ENCODE measurements around the gene PTTG1IP.
A peak's percentile ranks its signal among the peaks of the same experiment; 100 is the strongest.

The PTTG1IP gene

DNA sequence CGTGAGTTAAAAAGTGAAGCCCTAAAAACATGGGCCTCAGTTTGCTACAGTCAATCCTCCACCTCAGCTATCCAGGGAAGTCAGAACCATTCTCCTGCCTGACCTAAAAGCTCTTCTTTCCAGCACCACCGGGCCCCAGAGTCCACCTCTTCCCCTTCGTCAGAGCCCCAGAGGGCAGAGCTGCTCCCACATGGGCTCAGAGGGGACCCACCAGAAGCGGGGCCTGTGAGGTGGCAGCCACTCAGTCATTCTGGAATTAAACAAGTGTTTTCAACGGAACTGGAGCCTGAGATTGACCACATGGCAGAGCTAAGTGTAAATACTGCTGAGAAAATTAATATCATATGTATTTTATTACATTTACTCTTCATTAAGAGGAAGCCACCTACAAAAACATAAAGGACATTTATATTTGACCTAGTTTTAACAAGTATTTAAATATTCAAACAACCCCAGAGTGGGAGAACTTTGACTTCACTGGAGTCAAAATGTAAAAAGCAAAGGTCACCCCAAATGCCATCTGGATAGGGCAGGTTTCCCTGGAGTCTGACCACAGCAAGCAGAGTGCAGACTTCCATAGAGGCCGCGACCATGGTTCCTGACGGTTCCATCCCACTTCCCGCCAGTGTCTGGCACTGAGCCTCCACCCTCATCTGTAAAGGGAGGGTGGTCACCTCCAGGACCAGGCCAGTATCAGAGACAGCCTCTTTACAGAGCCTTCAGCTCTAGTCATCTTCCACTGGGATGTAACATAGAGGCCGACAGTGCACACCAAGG lies 57.5 kb downstream of the PTTG1IP start:
- Histone ChIP-seq H3K27me3 (ENCODE audit: insufficient read depth, low read length) (no peaks in the 10 kb centered on the region), H3K4me3 (ENCODE audit: low read depth, low read length) (peak overlapping the region; percentile 92; the same call in 1 of the 2 replicates), H3K79me2 (ENCODE audit: control insufficient read depth, insufficient read depth, low read length, unreplicated experiment) (peaks cover 63% of the 10 kb centered on the region), H3K27ac (ENCODE audit: low read depth, low read length) (no peak overlapping the region), H2AFZ (ENCODE audit: low read length, unreplicated experiment) (no peak overlapping the region), H3K4me1 (ENCODE audit: control insufficient read depth, insufficient read depth, low read length, unreplicated experiment) (peaks cover 23% of the 10 kb centered on the region), H3K36me3 (ENCODE audit: insufficient read depth, low read length) (no peaks in the 10 kb centered on the region)

DNA sequence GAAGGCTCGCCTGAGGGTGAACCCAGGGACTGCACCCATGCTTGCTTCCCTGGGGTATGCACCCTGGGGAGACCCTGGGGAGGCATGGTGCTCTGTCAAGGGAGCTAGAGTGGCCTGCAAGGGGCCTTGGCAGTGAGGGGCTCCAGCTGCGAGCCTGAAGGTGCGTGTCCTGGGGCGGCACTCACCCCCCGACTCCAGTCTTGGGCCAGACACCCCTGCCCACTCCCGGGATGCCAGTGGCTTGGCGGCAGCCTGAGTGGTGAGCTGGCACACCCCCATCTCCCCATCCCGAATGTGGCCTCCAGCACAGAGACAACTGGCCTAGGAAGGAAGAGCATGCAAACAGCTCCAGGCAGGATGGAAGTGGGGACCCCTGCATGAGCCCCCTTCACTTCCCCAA lies 58.3 kb downstream of the PTTG1IP start:
- H3K79me2 ChIP-seq (ENCODE audit: control insufficient read depth, insufficient read depth, low read length, unreplicated experiment): peaks cover 70% of the 10 kb centered on the region
- no peak overlapping the region for H2AFZ ChIP-seq (ENCODE audit: low read length, unreplicated experiment)
- H3K27me3 ChIP-seq (ENCODE audit: insufficient read depth, low read length): no peaks in the 10 kb centered on the region
- H3K36me3 ChIP-seq (ENCODE audit: insufficient read depth, low read length): no peaks in the 10 kb centered on the region
- H3K4me1 ChIP-seq (ENCODE audit: control insufficient read depth, insufficient read depth, low read length, unreplicated experiment): peaks cover 23% of the 10 kb centered on the region
- no peak overlapping the region for H3K4me3 ChIP-seq (ENCODE audit: low read depth, low read length)
- no peak overlapping the region for H3K27ac ChIP-seq (ENCODE audit: low read depth, low read length)

DNA sequence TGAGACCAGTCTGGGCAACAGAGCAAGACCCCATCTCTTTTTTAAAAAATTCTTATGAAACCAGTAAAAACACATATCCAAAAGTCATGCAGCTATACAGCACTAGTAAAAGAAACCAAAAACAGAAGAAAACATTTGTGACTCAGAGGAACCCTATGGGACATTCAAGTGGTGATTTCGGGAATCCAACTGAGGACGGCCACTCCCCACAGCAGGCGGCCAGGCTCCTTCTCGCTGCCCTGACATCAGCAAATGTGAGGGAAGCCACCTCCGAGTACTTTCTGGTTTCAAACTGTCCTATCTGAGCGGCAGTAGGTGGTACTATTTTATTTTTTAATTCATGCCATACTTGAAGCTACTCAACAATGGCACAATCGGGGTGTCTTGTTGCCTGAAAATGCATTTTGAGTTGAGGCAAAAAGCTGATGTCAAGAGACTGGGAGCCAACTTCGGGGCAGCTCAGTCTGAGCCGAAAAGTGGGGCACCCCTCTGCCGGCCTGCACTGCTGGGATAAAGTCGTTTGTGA lies 58.9 kb downstream of the PTTG1IP start:
- 0 out of 2 replicates have a peak overlapping the region, but pooled peaks have one; percentile 19 for H3K27ac ChIP-seq (ENCODE audit: low read depth, low read length)
- no peak overlapping the region for H2AFZ ChIP-seq (ENCODE audit: low read length, unreplicated experiment)
- H3K4me1 ChIP-seq (ENCODE audit: control insufficient read depth, insufficient read depth, low read length, unreplicated experiment): peaks cover 23% of the 10 kb centered on the region
- no peak overlapping the region for H3K4me3 ChIP-seq (ENCODE audit: low read depth, low read length)
- peaks cover 71% of the 10 kb centered on the region for H3K79me2 ChIP-seq (ENCODE audit: control insufficient read depth, insufficient read depth, low read length, unreplicated experiment)
- H3K27me3 ChIP-seq (ENCODE audit: insufficient read depth, low read length): no peaks in the 10 kb centered on the region
- H3K36me3 ChIP-seq (ENCODE audit: insufficient read depth, low read length): no peaks in the 10 kb centered on the region

DNA sequence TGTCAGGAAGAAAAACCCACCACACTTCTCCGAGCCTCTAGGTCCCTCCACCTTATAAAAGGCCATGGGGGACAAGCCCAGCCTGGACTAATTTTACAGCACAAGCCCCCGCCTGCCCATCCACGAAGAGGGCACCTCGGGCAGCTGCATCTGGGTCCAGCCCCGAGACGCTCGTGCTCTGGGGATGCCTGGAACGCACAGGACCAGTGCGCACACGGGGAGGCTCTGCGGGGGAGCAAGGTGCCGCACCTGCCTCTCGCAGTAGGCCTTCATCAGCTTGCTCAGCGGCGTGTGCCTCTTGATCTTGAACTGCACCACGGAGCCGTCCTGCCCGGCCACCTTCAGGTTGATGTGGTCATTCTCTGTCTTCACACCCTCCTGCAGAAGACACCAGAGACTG lies 59.8 kb downstream of the PTTG1IP start:
- Histone ChIP-seq H3K27ac (ENCODE audit: low read depth, low read length) (no peak overlapping the region), H2AFZ (ENCODE audit: low read length, unreplicated experiment) (no peak overlapping the region), H3K79me2 (ENCODE audit: control insufficient read depth, insufficient read depth, low read length, unreplicated experiment) (peaks cover 75% of the 10 kb centered on the region)

DNA sequence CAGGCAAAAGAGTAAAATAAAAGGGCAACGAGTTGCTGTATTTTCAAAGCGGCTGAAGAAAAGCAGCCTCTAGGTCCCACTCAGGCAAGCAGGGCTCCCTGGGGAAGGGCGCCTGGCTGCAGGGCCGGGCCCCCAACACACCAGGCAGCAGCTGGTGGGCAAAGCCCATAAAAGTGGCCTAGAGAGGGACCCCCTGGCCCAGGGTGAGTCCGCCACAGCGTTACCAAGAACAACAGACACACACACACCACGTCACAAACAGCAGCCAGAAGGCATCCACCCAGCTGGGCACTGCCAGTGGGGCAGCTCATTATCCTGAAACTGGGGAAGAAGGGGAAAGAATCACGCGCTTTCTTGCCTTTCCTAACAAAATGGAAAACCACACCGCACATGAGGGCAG lies 60.3 kb downstream of the PTTG1IP start:
- H3K27ac ChIP-seq (ENCODE audit: low read depth, low read length): no peak overlapping the region
- H3K4me3 ChIP-seq (ENCODE audit: low read depth, low read length): no peak overlapping the region
- H3K79me2 ChIP-seq (ENCODE audit: control insufficient read depth, insufficient read depth, low read length, unreplicated experiment): peaks cover 75% of the 10 kb centered on the region
- H3K27me3 ChIP-seq (ENCODE audit: insufficient read depth, low read length): no peaks in the 10 kb centered on the region
- no peaks in the 10 kb centered on the region for H3K36me3 ChIP-seq (ENCODE audit: insufficient read depth, low read length)
- no peak overlapping the region for H2AFZ ChIP-seq (ENCODE audit: low read length, unreplicated experiment)
- H3K4me1 ChIP-seq (ENCODE audit: control insufficient read depth, insufficient read depth, low read length, unreplicated experiment): peaks cover 23% of the 10 kb centered on the region

More for the DNA sequence above, 59.8 kb downstream of the PTTG1IP start:
- no peaks in the 10 kb centered on the region for H3K27me3 ChIP-seq (ENCODE audit: insufficient read depth, low read length)
- no peak overlapping the region for H3K4me3 ChIP-seq (ENCODE audit: low read depth, low read length)
- H3K4me1 ChIP-seq (ENCODE audit: control insufficient read depth, insufficient read depth, low read length, unreplicated experiment): peaks cover 23% of the 10 kb centered on the region
- no peaks in the 10 kb centered on the region for H3K36me3 ChIP-seq (ENCODE audit: insufficient read depth, low read length)

DNA sequence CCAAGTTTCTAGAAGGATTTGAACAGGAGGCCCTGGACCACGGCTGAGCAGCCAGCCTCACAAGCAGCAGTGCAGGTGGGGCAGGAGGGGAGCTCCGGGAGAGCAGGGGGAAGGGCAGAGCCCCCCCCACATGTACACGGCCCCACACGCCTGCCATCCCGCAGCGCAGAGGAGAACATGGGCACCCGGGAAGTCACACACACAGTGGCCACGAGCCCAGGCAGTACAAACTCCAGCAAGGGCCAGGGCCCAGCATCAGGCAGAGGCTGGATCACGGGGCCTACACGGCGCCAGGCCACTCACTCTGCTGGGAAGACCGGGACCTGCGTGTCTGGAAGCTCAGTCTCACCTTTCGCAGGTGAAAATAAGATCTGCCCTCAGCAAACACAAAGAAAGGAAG lies 60.9 kb downstream of the PTTG1IP start:
- no peaks in the 10 kb centered on the region for H3K36me3 ChIP-seq (ENCODE audit: insufficient read depth, low read length)
- H3K4me1 ChIP-seq (ENCODE audit: control insufficient read depth, insufficient read depth, low read length, unreplicated experiment): peaks cover 23% of the 10 kb centered on the region
- H3K79me2 ChIP-seq (ENCODE audit: control insufficient read depth, insufficient read depth, low read length, unreplicated experiment): peaks cover 75% of the 10 kb centered on the region
- no peak overlapping the region for H2AFZ ChIP-seq (ENCODE audit: low read length, unreplicated experiment)
- H3K4me3 ChIP-seq (ENCODE audit: low read depth, low read length): no peak overlapping the region
- H3K27me3 ChIP-seq (ENCODE audit: insufficient read depth, low read length): no peaks in the 10 kb centered on the region
- no peak overlapping the region for H3K27ac ChIP-seq (ENCODE audit: low read depth, low read length)

DNA sequence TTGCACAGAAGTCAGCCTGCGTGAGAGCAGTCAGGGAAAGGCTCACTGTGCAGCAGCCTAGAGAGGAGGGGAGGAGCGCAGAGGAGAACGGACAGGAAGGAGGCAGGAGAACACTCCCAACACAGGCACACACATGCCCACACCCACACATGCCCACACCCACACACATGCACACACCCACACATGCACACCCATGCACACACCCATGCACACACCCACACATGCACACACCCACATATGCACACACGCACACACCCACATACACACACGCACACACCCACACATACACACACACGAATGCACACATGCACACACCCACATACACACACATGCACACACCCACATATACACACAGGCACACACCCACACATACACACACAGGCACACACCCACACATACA lies 62.7 kb downstream of the PTTG1IP start:
- H2AFZ ChIP-seq (ENCODE audit: low read length, unreplicated experiment): no peak overlapping the region
- no peaks in the 10 kb centered on the region for H3K27me3 ChIP-seq (ENCODE audit: insufficient read depth, low read length)
- peaks cover 16% of the 10 kb centered on the region for H3K4me1 ChIP-seq (ENCODE audit: control insufficient read depth, insufficient read depth, low read length, unreplicated experiment)
- no peak overlapping the region for H3K4me3 ChIP-seq (ENCODE audit: low read depth, low read length)
- H3K79me2 ChIP-seq (ENCODE audit: control insufficient read depth, insufficient read depth, low read length, unreplicated experiment): peaks cover 58% of the 10 kb centered on the region
- H3K27ac ChIP-seq (ENCODE audit: low read depth, low read length): no peak overlapping the region
- peaks cover 9% of the 10 kb centered on the region; the same call in 1 of the 2 replicates for H3K36me3 ChIP-seq (ENCODE audit: insufficient read depth, low read length)

DNA sequence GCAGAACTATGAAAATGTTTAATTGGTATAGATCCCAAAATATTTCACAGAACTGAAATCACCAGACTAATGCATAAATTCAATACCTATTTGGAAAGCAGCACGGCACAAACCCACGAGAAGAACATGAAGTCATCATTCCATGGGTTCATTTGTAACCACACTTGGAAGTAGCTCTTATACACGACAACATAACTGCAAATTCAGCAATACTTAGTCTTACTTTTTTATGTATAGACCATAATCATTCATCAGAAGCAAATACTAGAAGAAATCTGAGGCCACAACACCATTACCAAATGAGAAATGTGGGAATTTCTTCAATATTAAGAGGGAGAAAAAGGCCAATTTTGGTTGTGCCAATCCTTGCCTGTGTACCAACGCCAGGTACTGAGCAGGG lies 67.6 kb downstream of the PTTG1IP start:
- Histone ChIP-seq H3K4me1 (ENCODE audit: control insufficient read depth, insufficient read depth, low read length, unreplicated experiment) (peaks cover 5% of the 10 kb centered on the region), H3K36me3 (ENCODE audit: insufficient read depth, low read length) (peaks cover 15% of the 10 kb centered on the region; the same call in 1 of the 2 replicates), H3K4me3 (ENCODE audit: low read depth, low read length) (no peak overlapping the region), H3K27me3 (ENCODE audit: insufficient read depth, low read length) (no peaks in the 10 kb centered on the region), H2AFZ (ENCODE audit: low read length, unreplicated experiment) (no peak overlapping the region), H3K79me2 (ENCODE audit: control insufficient read depth, insufficient read depth, low read length, unreplicated experiment) (peaks cover 26% of the 10 kb centered on the region), H3K27ac (ENCODE audit: low read depth, low read length) (no peak overlapping the region)

DNA sequence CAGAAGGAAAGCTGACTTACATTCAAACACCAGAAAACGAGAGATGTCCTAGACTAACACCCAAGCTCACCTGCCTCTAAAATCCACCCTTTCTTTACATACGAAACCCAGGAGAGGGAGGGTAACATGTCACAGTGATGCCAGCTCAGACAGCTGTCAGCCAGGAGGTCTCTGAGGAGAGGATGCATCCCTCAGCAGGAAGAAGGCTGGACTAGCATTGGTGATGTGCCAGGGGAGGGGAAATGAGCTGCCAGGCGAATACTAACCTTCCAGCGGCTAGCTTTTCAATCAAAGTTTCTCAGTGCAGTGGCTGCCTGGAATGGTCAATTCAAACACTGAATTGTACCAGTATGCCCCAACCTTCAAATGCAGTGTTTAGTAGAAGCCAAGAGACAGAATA lies 68.3 kb downstream of the PTTG1IP start:
- H3K27me3 ChIP-seq (ENCODE audit: insufficient read depth, low read length): no peaks in the 10 kb centered on the region
- peaks cover 27% of the 10 kb centered on the region for H3K79me2 ChIP-seq (ENCODE audit: control insufficient read depth, insufficient read depth, low read length, unreplicated experiment)
- H2AFZ ChIP-seq (ENCODE audit: low read length, unreplicated experiment): no peak overlapping the region
- H3K27ac ChIP-seq (ENCODE audit: low read depth, low read length): no peak overlapping the region
- H3K4me1 ChIP-seq (ENCODE audit: control insufficient read depth, insufficient read depth, low read length, unreplicated experiment): peaks cover 8% of the 10 kb centered on the region
- peaks cover 15% of the 10 kb centered on the region; the same call in 1 of the 2 replicates for H3K36me3 ChIP-seq (ENCODE audit: insufficient read depth, low read length)
- no peak overlapping the region for H3K4me3 ChIP-seq (ENCODE audit: low read depth, low read length)

DNA sequence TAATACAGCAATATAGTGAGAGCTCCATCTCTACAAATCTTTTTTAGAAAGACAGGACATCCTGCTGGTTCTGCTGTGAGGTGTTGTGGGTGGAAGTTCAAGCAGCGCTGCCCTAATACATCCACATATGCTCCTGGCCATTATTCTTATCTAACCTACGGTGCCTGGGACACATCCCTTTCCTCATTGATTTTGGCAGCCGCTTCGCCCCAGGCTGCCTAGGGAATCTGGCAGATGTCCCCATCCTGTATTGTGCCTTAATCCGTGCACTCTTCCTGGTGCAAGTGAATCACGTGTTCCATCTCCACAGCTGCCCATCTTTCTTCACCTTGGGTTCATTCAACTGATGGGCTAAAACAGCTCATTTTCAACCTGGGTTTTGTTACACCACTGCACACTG lies 68.7 kb downstream of the PTTG1IP start:
- Histone ChIP-seq H2AFZ (ENCODE audit: low read length, unreplicated experiment) (no peak overlapping the region), H3K36me3 (ENCODE audit: insufficient read depth, low read length) (peaks cover 15% of the 10 kb centered on the region; the same call in 1 of the 2 replicates), H3K27me3 (ENCODE audit: insufficient read depth, low read length) (no peaks in the 10 kb centered on the region), H3K79me2 (ENCODE audit: control insufficient read depth, insufficient read depth, low read length, unreplicated experiment) (peaks cover 31% of the 10 kb centered on the region), H3K27ac (ENCODE audit: low read depth, low read length) (no peak overlapping the region), H3K4me1 (ENCODE audit: control insufficient read depth, insufficient read depth, low read length, unreplicated experiment) (peaks cover 12% of the 10 kb centered on the region), H3K4me3 (ENCODE audit: low read depth, low read length) (no peak overlapping the region)

DNA sequence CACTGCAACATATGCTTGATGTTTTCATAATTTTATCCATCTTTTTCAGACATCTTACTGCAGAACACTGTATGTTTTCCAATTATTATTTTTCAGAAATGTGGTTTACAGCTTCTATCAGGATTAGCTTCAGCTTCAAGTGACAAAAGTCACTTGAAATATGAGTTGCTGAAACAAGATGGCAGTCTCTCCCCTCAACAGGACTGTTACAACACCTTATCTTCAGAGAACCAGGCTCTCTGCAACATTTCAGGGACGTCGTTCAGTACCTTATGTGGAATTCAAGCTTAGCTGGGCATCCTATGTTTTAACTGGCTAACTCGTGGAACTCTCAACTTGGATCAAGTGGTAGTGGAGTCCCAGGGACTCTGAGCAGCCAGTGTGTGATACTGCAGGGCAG lies 69.8 kb downstream of the PTTG1IP start:
- Histone ChIP-seq H2AFZ (ENCODE audit: low read length, unreplicated experiment) (no peak overlapping the region), H3K79me2 (ENCODE audit: control insufficient read depth, insufficient read depth, low read length, unreplicated experiment) (peaks cover 38% of the 10 kb centered on the region), H3K27me3 (ENCODE audit: insufficient read depth, low read length) (no peaks in the 10 kb centered on the region), H3K4me3 (ENCODE audit: low read depth, low read length) (no peak overlapping the region), H3K27ac (ENCODE audit: low read depth, low read length) (no peak overlapping the region), H3K36me3 (ENCODE audit: insufficient read depth, low read length) (peaks cover 15% of the 10 kb centered on the region; the same call in 1 of the 2 replicates), H3K4me1 (ENCODE audit: control insufficient read depth, insufficient read depth, low read length, unreplicated experiment) (peaks cover 14% of the 10 kb centered on the region)

Data from ACC112 (cell line).